ENCODE data around the gene MUC12. TPM values are rescaled to one million over a fixed set of nuclear protein-coding genes. Genes with fewer than 3 reads are reported as not detected.
"Not testable (repeated sequence)": the region's sequence is repeated elsewhere in the genome, so short reads cannot be mapped to it uniquely, and the experiment has no call there.

Gene MUC12
- polyA plus RNA-seq, 1 donor (not counting 4 experiments of a cell fraction or from before 2014, with no cell fraction given): 0.24 TPM

DNA sequence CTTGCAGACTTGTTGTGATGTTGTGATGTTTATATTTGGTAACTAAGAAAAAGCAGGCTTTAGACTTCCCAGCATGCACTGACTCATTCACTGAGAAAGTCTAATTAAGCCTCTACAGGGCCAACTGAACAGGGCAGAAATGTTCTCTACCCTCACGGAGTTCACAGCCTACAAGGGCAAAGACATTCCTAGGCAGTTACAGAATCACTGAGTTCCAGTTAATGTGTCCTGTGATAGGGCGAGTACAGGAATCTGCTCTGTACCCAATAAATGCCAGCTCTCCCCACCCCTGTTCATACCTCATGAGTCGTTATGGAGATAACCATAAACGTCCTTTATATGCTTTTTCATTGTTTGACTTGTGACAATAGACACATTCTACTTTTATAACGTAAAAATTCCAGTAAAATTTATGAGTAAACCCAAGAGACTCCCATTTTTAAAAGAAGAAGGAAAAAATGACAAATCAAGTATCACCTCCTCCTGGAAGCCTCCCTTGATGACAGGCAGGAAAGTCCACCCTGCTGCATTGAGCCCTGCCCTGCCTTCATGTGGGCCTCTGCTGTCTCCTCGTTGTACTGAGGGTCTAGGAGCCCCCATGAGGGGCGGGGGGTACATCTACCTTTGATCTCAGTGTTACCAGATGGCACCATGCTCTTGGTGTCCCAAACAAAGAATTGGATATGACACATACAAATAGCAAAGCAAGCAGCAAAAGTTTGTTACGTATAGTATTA is 14.3 kb downstream of the MUC12 start:
- no peak for TF ChIP-seq EZH2 (IDR thresholded peaks at IDR 0.05; ENCODE audit: low read length)
- TF ChIP-seq, protein P1, sequence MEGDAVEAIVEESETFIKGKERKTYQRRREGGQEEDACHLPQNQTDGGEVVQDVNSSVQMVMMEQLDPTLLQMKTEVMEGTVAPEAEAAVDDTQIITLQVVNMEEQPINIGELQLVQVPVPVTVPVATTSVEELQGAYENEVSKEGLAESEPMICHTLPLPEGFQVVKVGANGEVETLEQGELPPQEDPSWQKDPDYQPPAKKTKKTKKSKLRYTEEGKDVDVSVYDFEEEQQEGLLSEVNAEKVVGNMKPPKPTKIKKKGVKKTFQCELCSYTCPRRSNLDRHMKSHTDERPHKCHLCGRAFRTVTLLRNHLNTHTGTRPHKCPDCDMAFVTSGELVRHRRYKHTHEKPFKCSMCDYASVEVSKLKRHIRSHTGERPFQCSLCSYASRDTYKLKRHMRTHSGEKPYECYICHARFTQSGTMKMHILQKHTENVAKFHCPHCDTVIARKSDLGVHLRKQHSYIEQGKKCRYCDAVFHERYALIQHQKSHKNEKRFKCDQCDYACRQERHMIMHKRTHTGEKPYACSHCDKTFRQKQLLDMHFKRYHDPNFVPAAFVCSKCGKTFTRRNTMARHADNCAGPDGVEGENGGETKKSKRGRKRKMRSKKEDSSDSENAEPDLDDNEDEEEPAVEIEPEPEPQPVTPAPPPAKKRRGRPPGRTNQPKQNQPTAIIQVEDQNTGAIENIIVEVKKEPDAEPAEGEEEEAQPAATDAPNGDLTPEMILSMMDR (optimal IDR thresholded peaks at IDR 0.05 in 1 of 3, IDR thresholded peaks at IDR 0.05 in 1 of 3, conservative IDR thresholded peaks at IDR 0.05 in 1 of 3; ENCODE audit: extremely low read depth in 1 of 3, insufficient read depth in 2 of 3, low read length in 3 of 3): no peak
- H3K79me2 ChIP-seq (ENCODE audit: control insufficient read depth, insufficient read depth, low read length): no peaks in the 10 kb centered on the region
- H3K27me3 ChIP-seq (ENCODE audit: control insufficient read depth, extremely low read depth, insufficient read depth, low read length): no peaks in the 10 kb centered on the region
- no peaks in the 10 kb centered on the region for H3K36me3 ChIP-seq (ENCODE audit: control insufficient read depth in 2 of 2, extremely low read depth in 1 of 2, insufficient read depth in 2 of 2, low read length in 2 of 2)
- H3K9ac ChIP-seq (ENCODE audit: control insufficient read depth, extremely low read depth, insufficient read depth, low read length): no peak overlapping the region
- H2AFZ ChIP-seq (ENCODE audit: control insufficient read depth, low read length): no peak overlapping the region
- H3K4me2 ChIP-seq (ENCODE audit: control insufficient read depth, extremely low read depth, insufficient read depth, low read depth, low read length): no peak overlapping the region
- H4K20me1 ChIP-seq (ENCODE audit: control insufficient read depth, extremely low read depth, insufficient read depth, low read length): no peaks in the 10 kb centered on the region
- H3K9me1 ChIP-seq (ENCODE audit: control insufficient read depth, extremely low read depth, insufficient read depth, low read length): no peaks in the 10 kb centered on the region
- dilution Hi-C loops (cut with MboI; ENCODE audit: extremely low pct_ligation_motif_present, low sequenced_read_pairs): no loop called here
- no peak overlapping the region for H3K4me3 ChIP-seq (ENCODE audit: control insufficient read depth in 2 of 3, extremely low read depth in 1 of 3, insufficient read depth in 2 of 3, low read depth in 1 of 3, low read length in 3 of 3)
- H3K4me1 ChIP-seq (ENCODE audit: control insufficient read depth, extremely low read depth, insufficient read depth, low read length): no peaks in the 10 kb centered on the region
- FAIRE-seq (no peak), DNase-seq (ENCODE audit: low read depth, low spot score) (no peak)
- no peaks in the 10 kb centered on the region for H3K9me3 ChIP-seq (ENCODE audit: control insufficient read depth, low read depth, low read length)
- no peak overlapping the region for H3K27ac ChIP-seq (ENCODE audit: control insufficient read depth, insufficient read depth, low read length)

GRCh38 chr7:100984241-100984918 is 15.0 kb downstream of the MUC12 start:
- H3K9me3 ChIP-seq (ENCODE audit: control insufficient read depth, low read depth, low read length); FAIRE-seq; H3K79me2 ChIP-seq (ENCODE audit: control insufficient read depth, insufficient read depth, low read length); H3K27ac ChIP-seq (ENCODE audit: control insufficient read depth, insufficient read depth, low read length); H3K9me1 ChIP-seq (ENCODE audit: control insufficient read depth, extremely low read depth, insufficient read depth, low read length); H3K4me3 ChIP-seq (ENCODE audit: control insufficient read depth in 2 of 3, extremely low read depth in 1 of 3, insufficient read depth in 2 of 3, low read depth in 1 of 3, low read length in 3 of 3); dilution Hi-C loops (cut with MboI; ENCODE audit: extremely low pct_ligation_motif_present, low sequenced_read_pairs); H3K36me3 ChIP-seq (ENCODE audit: control insufficient read depth in 2 of 2, extremely low read depth in 1 of 2, insufficient read depth in 2 of 2, low read length in 2 of 2); H3K27me3 ChIP-seq (ENCODE audit: control insufficient read depth, extremely low read depth, insufficient read depth, low read length); H3K4me1 ChIP-seq (ENCODE audit: control insufficient read depth, extremely low read depth, insufficient read depth, low read length); H4K20me1 ChIP-seq (ENCODE audit: control insufficient read depth, extremely low read depth, insufficient read depth, low read length); H3K9ac ChIP-seq (ENCODE audit: control insufficient read depth, extremely low read depth, insufficient read depth, low read length); DNase-seq (ENCODE audit: low read depth, low spot score); H3K4me2 ChIP-seq (ENCODE audit: control insufficient read depth, extremely low read depth, insufficient read depth, low read depth, low read length); H2AFZ ChIP-seq (ENCODE audit: control insufficient read depth, low read length): not testable (repeated sequence)

DNA sequence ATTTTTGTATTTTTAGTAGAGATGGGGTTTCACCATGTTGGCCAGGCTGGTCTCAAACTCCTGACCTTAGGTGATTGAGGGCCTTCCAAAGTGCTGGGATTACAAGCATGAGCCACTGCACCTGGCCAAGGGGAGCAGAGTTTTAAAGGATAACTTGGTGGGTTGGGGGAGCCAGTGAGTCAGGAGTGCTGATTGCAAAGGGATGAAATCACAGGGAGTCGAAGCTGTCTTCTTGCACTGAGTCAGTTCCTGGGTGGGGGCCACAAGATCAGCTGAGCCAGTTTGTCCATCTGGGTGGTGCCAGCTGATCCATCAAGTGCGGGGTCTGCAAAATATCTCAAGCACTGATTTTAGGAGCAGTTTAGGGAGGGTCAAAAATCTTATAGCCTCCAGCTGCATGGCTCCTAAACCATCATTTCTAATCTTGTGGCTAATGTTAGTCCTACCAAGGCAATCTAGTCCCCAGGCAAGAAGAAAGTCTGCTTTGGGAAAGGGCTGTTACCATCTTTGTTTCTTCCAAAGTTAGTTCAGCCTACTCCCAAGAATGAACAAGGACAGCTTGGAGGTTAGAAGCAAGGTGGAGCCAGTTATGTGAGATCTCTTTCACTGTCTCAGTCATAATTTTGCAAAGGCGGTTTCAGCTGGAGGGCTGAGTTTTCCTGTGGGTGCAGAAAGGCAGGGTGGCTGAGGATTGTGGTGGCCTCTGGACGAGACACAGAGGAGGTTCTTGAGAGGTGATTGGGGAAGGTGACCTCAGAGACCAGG is 15.8 kb downstream of the MUC12 start:
- H3K4me2 ChIP-seq (ENCODE audit: control insufficient read depth, extremely low read depth, insufficient read depth, low read depth, low read length); H4K20me1 ChIP-seq (ENCODE audit: control insufficient read depth, extremely low read depth, insufficient read depth, low read length); H3K79me2 ChIP-seq (ENCODE audit: control insufficient read depth, insufficient read depth, low read length); H3K36me3 ChIP-seq (ENCODE audit: control insufficient read depth in 2 of 2, extremely low read depth in 1 of 2, insufficient read depth in 2 of 2, low read length in 2 of 2); H2AFZ ChIP-seq (ENCODE audit: control insufficient read depth, low read length); DNase-seq (ENCODE audit: low read depth, low spot score); H3K27me3 ChIP-seq (ENCODE audit: control insufficient read depth, extremely low read depth, insufficient read depth, low read length); H3K27ac ChIP-seq (ENCODE audit: control insufficient read depth, insufficient read depth, low read length); H3K9me1 ChIP-seq (ENCODE audit: control insufficient read depth, extremely low read depth, insufficient read depth, low read length); dilution Hi-C loops (cut with MboI; ENCODE audit: extremely low pct_ligation_motif_present, low sequenced_read_pairs); FAIRE-seq; H3K4me3 ChIP-seq (ENCODE audit: control insufficient read depth in 2 of 3, extremely low read depth in 1 of 3, insufficient read depth in 2 of 3, low read depth in 1 of 3, low read length in 3 of 3); H3K9me3 ChIP-seq (ENCODE audit: control insufficient read depth, low read depth, low read length); H3K9ac ChIP-seq (ENCODE audit: control insufficient read depth, extremely low read depth, insufficient read depth, low read length); H3K4me1 ChIP-seq (ENCODE audit: control insufficient read depth, extremely low read depth, insufficient read depth, low read length): not testable (repeated sequence)

Measured in keratinocyte (primary cell).